ENCODE measurements around the gene LRRC27. TPM values are rescaled to one million over a fixed set of nuclear protein-coding genes. Genes with fewer than 3 reads are reported as not detected.

Gene LRRC27
- total RNA-seq, 1 donor = 12.0 TPM

- TF ChIP-seq CTCF (IDR thresholded peaks at IDR 0.05; ENCODE audit: insufficient read depth, low read length) = no peak
- no peak for DNase-seq (ENCODE audit: low read depth)
Measured at GRCh38 chr10:132306864-132307751, 24.9 kb upstream of the LRRC27 start.

GRCh38 chr10:132307823-132308586 is 24.0 kb upstream of the LRRC27 start, which contains the start of gene STK32C:
Gene STK32C (minus strand): TSS chr10:132307950. CDS start chr10:132307833, 117 bp downstream.
- peak within 1 kb of the TSS; percentile 82 for H3K4me3 ChIP-seq (ENCODE audit: low read depth, low read length)
- no peak for TF ChIP-seq CTCF (IDR thresholded peaks at IDR 0.05; ENCODE audit: insufficient read depth, low read length)
- DNase-seq (ENCODE audit: low read depth) = peak; percentile 85

More at GRCh38 chr10:132306864-132307751, 24.9 kb upstream of the LRRC27 start:
- peak overlapping the region; percentile 65 for H3K4me3 ChIP-seq (ENCODE audit: low read depth, low read length)

- no peak for DNase-seq (ENCODE audit: low read depth)
- peak overlapping the region; percentile 82 for H3K4me3 ChIP-seq (ENCODE audit: low read depth, low read length)
- TF ChIP-seq CTCF (IDR thresholded peaks at IDR 0.05; ENCODE audit: insufficient read depth, low read length) = no peak
Measured at GRCh38 chr10:132308587-132309470, 23.2 kb upstream of the LRRC27 start.

- DNase-seq (ENCODE audit: low read depth) = no peak
- TF ChIP-seq CTCF (IDR thresholded peaks at IDR 0.05; ENCODE audit: insufficient read depth, low read length) = no peak
- no peak overlapping the region for H3K4me3 ChIP-seq (ENCODE audit: low read depth, low read length)
Measured at GRCh38 chr10:132309471-132309865, 22.5 kb upstream of the LRRC27 start.

- TF ChIP-seq CTCF (IDR thresholded peaks at IDR 0.05; ENCODE audit: insufficient read depth, low read length) = no peak
- DNase-seq (ENCODE audit: low read depth) = no peak
- H3K4me3 ChIP-seq (ENCODE audit: low read depth, low read length) = no peak overlapping the region
Measured at GRCh38 chr10:132309879-132310591, 22.0 kb upstream of the LRRC27 start.
